Endothelial cell of umbilical vein (primary cell): ENCODE measurements around the gene ZNF548. TPM values are rescaled to one million over a fixed set of nuclear protein-coding genes. Genes with fewer than 3 reads are reported as not detected.

Experiments
- BruUV-seq: library from RNA; stranded (reverse); fragments of 400-500 nt; replicated peaks from 2 replicates; lab custom pipeline; 2021; lab: Mats Ljungman, UMichigan
- CTCF ChIA-PET: fragments of 300-600, 350-600 bp; sonication (Branson Sonifier 250); formaldehyde crosslinking; loops from one replicate; lab custom pipeline; 2021; ENCODE audit warnings: antibody characterized with exemption, inconsistent platforms; lab: Charles Lee
- POLR2A ChIA-PET: fragments of 300-600, 350-600 bp; sonication (Branson Sonifier 250); formaldehyde crosslinking; loops from one replicate; lab custom pipeline; 2021; ENCODE audit warnings: antibody characterized with exemption, inconsistent platforms; lab: Charles Lee
- DNase-seq: peaks from one replicate; pipeline ENCODE4 v3.0.0-alpha.2; 2011; ENCODE audit warnings: low read depth, low spot score
- FAIRE-seq: peaks from 2 replicates; lab custom pipeline; 2011; peaks lifted over from hg19 to GRCh38; lab: Jason Lieb, UNC
- H2AFZ ChIP-seq: 2 replicates; pipeline ENCODE4 v1.6.0; 2012; ENCODE audit warnings: low read depth, low read length, control low read depth, inconsistent platforms
- H3K27ac ChIP-seq: 2 replicates; pipeline ENCODE4 v1.5.1; 2011; ENCODE audit warnings: low read depth, mild to moderate bottlenecking, control low read depth, low read length, moderate library complexity; ENCODE audit not compliant: insufficient read depth
- H3K27me3 ChIP-seq, 2 experiments: 2 replicates each; pipeline versions ENCODE4 v1.6.0 to v1.6.1; 2011; ENCODE audit warnings: low read length in 2 of 2, mixed read lengths in 1 of 2; ENCODE audit not compliant: control insufficient read depth in 2 of 2, insufficient read depth in 2 of 2
- H3K36me3 ChIP-seq, 2 experiments: 2 replicates in 1 of 2; 3 replicates in 1 of 2; pipeline ENCODE4 v1.5.1; 2011; ENCODE audit warnings: low read length in 2 of 2, mild to moderate bottlenecking in 1 of 2, moderate library complexity in 1 of 2; ENCODE audit not compliant: control insufficient read depth in 2 of 2, insufficient read depth in 2 of 2; ENCODE audit errors: extremely low read depth in 1 of 2
- H3K4me1 ChIP-seq: 3 replicates; pipeline ENCODE4 v1.5.1; 2011; ENCODE audit warnings: mild to moderate bottlenecking, low read length; ENCODE audit not compliant: control insufficient read depth, insufficient read depth; ENCODE audit errors: extremely low read depth
- H3K4me2 ChIP-seq: 2 replicates; pipeline ENCODE4 v1.6.1; 2011; ENCODE audit warnings: low read length, control low read depth, mixed read lengths; ENCODE audit not compliant: insufficient read depth
- H3K4me3 ChIP-seq, 3 experiments: fragments of 200-600 bp in 1 of 3; sonication (generic), shearing (Covaris generic) in 1 of 3; replicated peaks in 1 of 3; 2 replicates each; pipeline ENCODE4 v1.5.1; 2011 to 2016; ENCODE audit warnings: control low read depth in 3 of 3, low read length in 3 of 3, mild to moderate bottlenecking in 2 of 3, inconsistent platforms in 1 of 3, low read depth in 1 of 3, moderate library complexity in 1 of 3; ENCODE audit not compliant: insufficient read depth in 1 of 3
- H3K79me2 ChIP-seq: 2 replicates; pipeline ENCODE4 v1.6.0; 2012; ENCODE audit warnings: low read length, inconsistent platforms; ENCODE audit not compliant: control insufficient read depth, insufficient read depth
- H3K9ac ChIP-seq: replicated peaks from 2 replicates; pipeline ENCODE3; 2011; ENCODE audit warnings: low read length, control low read depth; ENCODE audit not compliant: insufficient read depth; ENCODE audit errors: extremely low read depth
- H3K9me1 ChIP-seq: replicated peaks from 3 replicates; pipeline ENCODE4 v1.6.0; 2011; ENCODE audit warnings: mild to moderate bottlenecking, low read length; ENCODE audit not compliant: control insufficient read depth, insufficient read depth; ENCODE audit errors: extremely low read depth
- H3K9me3 ChIP-seq: replicated peaks from 2 replicates; pipeline ENCODE4 v1.5.1; 2012; ENCODE audit warnings: low read length, inconsistent platforms; ENCODE audit not compliant: control insufficient read depth, insufficient read depth
- H4K20me1 ChIP-seq: replicated peaks from 2 replicates; pipeline ENCODE3; 2011; ENCODE audit warnings: mild to moderate bottlenecking, low read length; ENCODE audit not compliant: control insufficient read depth, insufficient read depth; ENCODE audit errors: extremely low read depth
- EZH2 ChIP-seq: IDR thresholded peaks from 2 replicates; pipeline ENCODE4 v1.6.1; 2012; ENCODE audit warnings: borderline replicate concordance, low read depth, mild to moderate bottlenecking, moderate library complexity, low read length, inconsistent platforms; ENCODE audit not compliant: severe bottlenecking
- FOS ChIP-seq: IDR thresholded peaks from 2 replicates; pipeline ENCODE4 v1.6.1; 2011; ENCODE audit warnings: mild to moderate bottlenecking, low read length, moderate library complexity, borderline replicate concordance; ENCODE audit not compliant: insufficient read depth
- GATA2 ChIP-seq: IDR thresholded peaks from 2 replicates; pipeline ENCODE4 v1.7.0; 2011; ENCODE audit warnings: low read depth, mild to moderate bottlenecking, moderate library complexity, mixed read lengths, low read length; ENCODE audit not compliant: insufficient read length, insufficient read depth
- JUN ChIP-seq: IDR thresholded peaks from 2 replicates; pipeline ENCODE4 v1.6.1; 2011; ENCODE audit warnings: borderline replicate concordance, low read depth; ENCODE audit not compliant: insufficient read length, insufficient read depth
- MYC ChIP-seq: IDR thresholded peaks from one replicate; pipeline ENCODE4 v1.6.1; 2011; ENCODE audit warnings: mild to moderate bottlenecking, low read depth, low read length
- POLR2A ChIP-seq: IDR thresholded peaks from 2 replicates; pipeline ENCODE4 v1.6.1; 2012; ENCODE audit warnings: low read depth, mild to moderate bottlenecking, control low read depth, low read length
- POLR2AphosphoS5 ChIP-seq: IDR thresholded peaks from 2 replicates; pipeline ENCODE4 v1.6.1; 2012; ENCODE audit warnings: low read depth, mild to moderate bottlenecking, control low read depth, low read length, moderate library complexity; ENCODE audit not compliant: insufficient read depth
- dilution Hi-C: fragments of 300-500 bp; cut with MboI; formaldehyde crosslinking; loops from one replicate; pipeline ENCODE4 v1.15.0; 2019; ENCODE audit warnings: low sequenced_read_pairs; ENCODE audit not compliant: extremely low pct_ligation_motif_present
- intact Hi-C: fragments of 100-400 bp; cut with micrococcal nuclease; formaldehyde crosslinking; loops from one replicate; pipeline ENCODE4 v1.10.0; 2022
- polyA plus RNA-seq, 4 experiments: library from polyadenylated mRNA; depleted of rRNA in 3 of 4; stranded (reverse) in 3 of 4; unstranded in 1 of 4; fragments of >200 nt; gene quantifications; 2 replicates each; pipeline versions ENCODE4 v1.2.1 to v1.2.3, GENCODE V29; 2011 to 2012; ENCODE audit warnings: missing spikeins in 1 of 4
- total RNA-seq: library from RNA; stranded (reverse); gene quantifications from 2 replicates; pipeline ENCODE4 v1.2.3, GENCODE V29; 2021
- TF ChIP-seq, protein P1 (sequence below), 2 donors: IDR thresholded peaks; 1 replicate in 1 of 2; 2 replicates in 1 of 2; pipeline ENCODE4 v1.5.1; 2011; ENCODE audit warnings: low read length in 2 of 2, mild to moderate bottlenecking in 2 of 2, moderate library complexity in 2 of 2, control low read depth in 1 of 2, inconsistent platforms in 1 of 2, low read depth in 1 of 2; ENCODE audit not compliant: insufficient read depth in 1 of 2; ENCODE audit errors: extremely low read depth in 1 of 2
- TF ChIP-seq, protein P2 (sequence below): IDR thresholded peaks from 2 replicates; pipeline ENCODE4 v1.6.1; 2011; ENCODE audit not compliant: insufficient read depth, insufficient read length

ZNF548 gene
- total and polyA plus RNA-seq, 2 donors (not counting 3 experiments of a cell fraction or from before 2014, with no cell fraction given), result 7.7 to 8.8 TPM

DNA sequence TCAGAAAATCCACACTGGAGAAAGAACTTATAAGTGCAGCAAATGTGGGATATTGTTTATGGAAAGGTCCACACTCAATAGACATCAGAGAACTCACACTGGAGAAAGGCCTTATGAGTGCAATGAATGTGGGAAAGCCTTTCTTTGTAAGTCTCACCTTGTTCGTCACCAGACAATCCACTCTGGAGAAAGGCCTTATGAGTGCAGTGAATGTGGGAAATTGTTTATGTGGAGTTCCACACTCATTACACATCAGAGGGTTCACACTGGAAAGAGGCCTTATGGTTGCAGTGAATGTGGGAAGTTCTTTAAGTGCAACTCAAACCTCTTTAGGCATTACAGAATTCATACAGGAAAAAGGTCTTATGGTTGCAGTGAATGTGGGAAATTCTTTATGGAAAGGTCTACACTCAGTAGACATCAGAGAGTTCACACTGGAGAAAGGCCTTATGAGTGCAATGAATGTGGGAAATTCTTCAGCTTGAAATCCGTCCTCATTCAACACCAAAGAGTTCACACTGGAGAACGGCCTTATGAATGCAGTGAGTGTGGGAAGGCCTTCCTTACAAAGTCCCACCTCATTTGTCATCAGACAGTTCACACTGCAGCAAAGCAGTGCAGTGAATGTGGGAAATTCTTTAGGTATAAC is 12.0 kb upstream of the ZNF548 start:
- H3K36me3 ChIP-seq, result peaks cover 0 to 13% of the 10 kb centered on the region in 2 experiments
- H3K27me3 ChIP-seq, result no peaks in the 10 kb centered on the region
- H4K20me1 ChIP-seq, result no peaks in the 10 kb centered on the region
- H3K4me1 ChIP-seq, result no peaks in the 10 kb centered on the region
- H2AFZ ChIP-seq, result no peak overlapping the region
- POLR2A ChIA-PET, result no interaction called here
- no peak overlapping the region for H3K27ac ChIP-seq
- TF ChIP-seq, protein P1, sequence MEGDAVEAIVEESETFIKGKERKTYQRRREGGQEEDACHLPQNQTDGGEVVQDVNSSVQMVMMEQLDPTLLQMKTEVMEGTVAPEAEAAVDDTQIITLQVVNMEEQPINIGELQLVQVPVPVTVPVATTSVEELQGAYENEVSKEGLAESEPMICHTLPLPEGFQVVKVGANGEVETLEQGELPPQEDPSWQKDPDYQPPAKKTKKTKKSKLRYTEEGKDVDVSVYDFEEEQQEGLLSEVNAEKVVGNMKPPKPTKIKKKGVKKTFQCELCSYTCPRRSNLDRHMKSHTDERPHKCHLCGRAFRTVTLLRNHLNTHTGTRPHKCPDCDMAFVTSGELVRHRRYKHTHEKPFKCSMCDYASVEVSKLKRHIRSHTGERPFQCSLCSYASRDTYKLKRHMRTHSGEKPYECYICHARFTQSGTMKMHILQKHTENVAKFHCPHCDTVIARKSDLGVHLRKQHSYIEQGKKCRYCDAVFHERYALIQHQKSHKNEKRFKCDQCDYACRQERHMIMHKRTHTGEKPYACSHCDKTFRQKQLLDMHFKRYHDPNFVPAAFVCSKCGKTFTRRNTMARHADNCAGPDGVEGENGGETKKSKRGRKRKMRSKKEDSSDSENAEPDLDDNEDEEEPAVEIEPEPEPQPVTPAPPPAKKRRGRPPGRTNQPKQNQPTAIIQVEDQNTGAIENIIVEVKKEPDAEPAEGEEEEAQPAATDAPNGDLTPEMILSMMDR (IDR thresholded peaks at IDR 0.05; ENCODE audit: extremely low read depth in 1 of 2, insufficient read depth in 1 of 2, low read depth in 1 of 2, low read length in 2 of 2), result no peak
- no peak for TF ChIP-seq GATA2
- TF ChIP-seq FOS, result no peak
- TF ChIP-seq MYC, result no peak
- no peak for TF ChIP-seq POLR2A
- no peak for TF ChIP-seq JUN
- TF ChIP-seq EZH2, result no peak
- TF ChIP-seq POLR2AphosphoS5, result no peak
- TF ChIP-seq, protein P2, sequence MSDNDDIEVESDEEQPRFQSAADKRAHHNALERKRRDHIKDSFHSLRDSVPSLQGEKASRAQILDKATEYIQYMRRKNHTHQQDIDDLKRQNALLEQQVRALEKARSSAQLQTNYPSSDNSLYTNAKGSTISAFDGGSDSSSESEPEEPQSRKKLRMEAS, result no peak
- dilution Hi-C loops, result no loop called here
- no peaks in the 10 kb centered on the region for H3K9me1 ChIP-seq
- H3K9ac ChIP-seq, result no peak overlapping the region
- H3K79me2 ChIP-seq, result no peaks in the 10 kb centered on the region
- FAIRE-seq (no peak), DNase-seq (no peak)
- H3K4me2 ChIP-seq, result no peak overlapping the region
- CTCF ChIA-PET, result no interaction called here
- peaks cover 13% of the 10 kb centered on the region for H3K9me3 ChIP-seq
- BruUV-seq, result no TSS peak
- H3K4me3 ChIP-seq, result no peak overlapping the region
- intact Hi-C loops, result no loop called here
